Transverse colon (tissue), 4 donors: ENCODE measurements around the gene ELMO3. TPM values are rescaled to one million over a fixed set of nuclear protein-coding genes. Genes with fewer than 3 reads are reported as not detected.

Experiments used
- DNase-seq: peaks from one replicate; pipeline ENCODE4 v3.0.0-alpha.2; 2019
- H3K27ac ChIP-seq, 4 donors: fragments of 200-600 bp; sonication (generic); 2 replicates each; pipeline ENCODE4 v1.5.1; 2016 to 2018; ENCODE audit warnings: inconsistent platforms in 4 of 4
- H3K27me3 ChIP-seq: fragments of 200-600 bp; sonication (generic); 2 replicates; pipeline ENCODE4 v1.5.1; 2017; ENCODE audit warnings: inconsistent platforms
- H3K36me3 ChIP-seq, 4 donors: fragments of 200-600 bp; sonication (generic); 2 replicates each; pipeline ENCODE4 v1.5.1; 2017 to 2019; ENCODE audit warnings: inconsistent platforms in 4 of 4
- H3K4me1 ChIP-seq, 4 donors: fragments of 200-600 bp; sonication (generic); 2 replicates each; pipeline ENCODE4 v1.5.1; 2017 to 2020; ENCODE audit warnings: inconsistent platforms in 4 of 4
- H3K4me3 ChIP-seq, 4 donors: fragments of 200-600 bp; sonication (generic); 1 replicate in 1 of 4; 2 replicates in 3 of 4; pipeline versions ENCODE4 v1.5.1 to v1.6.1; 2017 to 2019; ENCODE audit warnings: inconsistent platforms in 4 of 4
- H3K9me3 ChIP-seq, 2 donors: fragments of 200-600 bp; sonication (generic); 2 replicates each; pipeline ENCODE4 v1.5.1; 2017 to 2019; ENCODE audit warnings: inconsistent platforms in 2 of 2
- CTCF ChIP-seq, 5 experiments: fragments of 200-600 bp in 3 of 5; fragments of 450-650 bp in 2 of 5; sonication (generic) in 3 of 5; IDR thresholded peaks; 1 replicate in 2 of 5; 2 replicates in 3 of 5; pipeline ENCODE4 v1.5.1; 2016 to 2017; ENCODE audit warnings: antibody characterized with exemption in 5 of 5, inconsistent platforms in 3 of 5, mild to moderate bottlenecking in 2 of 5, moderate library complexity in 1 of 5
- EP300 ChIP-seq: sonication (generic); formaldehyde crosslinking; IDR thresholded peaks from one replicate; pipeline ENCODE4 v1.6.1; 2017; ENCODE audit warnings: antibody characterized with exemption, low read depth
- POLR2A ChIP-seq: fragments of 450-650 bp; IDR thresholded peaks from one replicate; pipeline ENCODE4 v1.6.1; 2016; ENCODE audit warnings: antibody characterized with exemption, mild to moderate bottlenecking, moderate library complexity
- POLR2AphosphoS5 ChIP-seq, 3 donors: sonication (generic); formaldehyde crosslinking; IDR thresholded peaks; one replicate each; pipeline ENCODE4 v1.6.1; 2016; ENCODE audit warnings: antibody characterized with exemption in 3 of 3
- WGBS, 2 donors: methylation state at CpG; one replicate each; pipeline ENCODE4 v1.1.5; 2018; ENCODE audit warnings: low coverage in 1 of 2; 5-methylcytosine and 5-hydroxymethylcytosine counted together
- in situ Hi-C, 4 donors: fragments of 200-750 bp; cut with MboI; loops; one replicate each; pipeline versions ENCODE4 v1.15.0 to v1.15.1; 2017; ENCODE audit warnings: low sequenced_read_pairs in 3 of 4, low pct_ligation_motif_present in 1 of 4, low pct_unique_long_range_greater_than_20kb in 1 of 4
- intact Hi-C: fragments of 100-400 bp; cut with DNase I; formaldehyde crosslinking; loops from one replicate; pipeline ENCODE4 v1.15.1; 2023; ENCODE audit warnings: low total_unique reads
- total RNA-seq, 4 donors: library from RNA; depleted of rRNA; stranded (reverse); fragments of >200 nt; gene quantifications; one replicate each; pipeline ENCODE4 v1.1.0, GENCODE V29; 2016

ELMO3 gene
- total RNA-seq, 4 donors from 2014 or later, result 61.0 to 91.5 (median 77.7) TPM

GRCh38 chr16:67190448-67191399 lies 8.2 kb upstream of the ELMO3 start:
- WGBS, 2 donors, result 73 to 81% methylated on average over 3 to 13 of the region's 13 CpGs
- H3K4me1 ChIP-seq, result peaks cover 11 to 26% (median 20%) of the 10 kb centered on the region in 4 donors
- no peak for TF ChIP-seq CTCF (IDR thresholded peaks at IDR 0.05)
- no peaks in the 10 kb centered on the region for H3K9me3 ChIP-seq
- H3K27ac ChIP-seq, result no peak overlapping the region
- no peak overlapping the region for H3K4me3 ChIP-seq
- peaks cover 0 to 11% (median 5%) of the 10 kb centered on the region in 4 donors for H3K36me3 ChIP-seq
- DNase-seq, result no peak
- H3K27me3 ChIP-seq, result no peaks in the 10 kb centered on the region
- in situ Hi-C loops, result no loop called here
- intact Hi-C loops, result no loop called here

GRCh38 chr16:67191411-67191994 lies 7.4 kb upstream of the ELMO3 start:
- H3K27ac ChIP-seq, result peak overlapping the region in 3 of 4 donors; percentile 78 to 92 (median 88)
- in situ Hi-C loops (no loop called here), intact Hi-C loops (no loop called here)
- peaks cover 0 to 19% (median 9%) of the 10 kb centered on the region in 4 donors for H3K36me3 ChIP-seq
- DNase-seq, result no peak
- TF ChIP-seq POLR2AphosphoS5 (IDR thresholded peaks at IDR 0.05), result no peak
- TF ChIP-seq EP300, result no peak
- no peak for TF ChIP-seq POLR2A
- no peak for TF ChIP-seq CTCF (IDR thresholded peaks at IDR 0.05)
- WGBS, 2 donors, result 24 to 46% methylated on average over 4 to 9 of the region's 9 CpGs
- H3K27me3 ChIP-seq, result no peaks in the 10 kb centered on the region
- H3K4me3 ChIP-seq, result peak overlapping the region in 3 of 4 donors; percentile 79 to 97 (median 88)
- H3K9me3 ChIP-seq, result no peaks in the 10 kb centered on the region
- peaks cover 11 to 25% (median 19%) of the 10 kb centered on the region in 4 donors for H3K4me1 ChIP-seq

- H3K36me3 ChIP-seq, result peaks cover 0 to 26% (median 11%) of the 10 kb centered on the region in 4 donors
- H3K27ac ChIP-seq, result peak within 1 kb of the TSS; percentile 78 to 92 (median 86)
- no peaks in the 10 kb centered on the region for H3K27me3 ChIP-seq
- intact Hi-C loops (no loop called here), in situ Hi-C loops (no loop called here)
- WGBS, 2 donors, result 0% methylated on average over 53 of the region's 54 CpGs; no CpG with 5 or more reads in 1 of the 2 donors
- H3K4me1 ChIP-seq, result peaks cover 11 to 25% (median 19%) of the 10 kb centered on the region in 4 donors
- TF ChIP-seq EP300 (no peak), POLR2A (peak; percentile 35), POLR2AphosphoS5 (IDR thresholded peaks at IDR 0.05) (peak; percentile 55 to 87 (median 81)), CTCF (IDR thresholded peaks at IDR 0.05) (no peak)
- peak; percentile 93 for DNase-seq
- no peaks in the 10 kb centered on the region for H3K9me3 ChIP-seq
- H3K4me3 ChIP-seq, result peak within 1 kb of the TSS; percentile 79 to 97 (median 88)
These were observed 6.8 kb upstream of the ELMO3 start, which contains the start of gene E2F4 for GRCh38 chr16:67191995-67192681. Gene E2F4 (plus strand): TSS chr16:67192155. CDS start chr16:67192228, 73 bp downstream.
